ENCODE results near the gene RBFOX1. TPM values are rescaled to one million over a fixed set of nuclear protein-coding genes. Genes with fewer than 3 reads are reported as not detected.

The RBFOX1 gene
- total and polyA plus RNA-seq, 10 of the 15 experiments (the other 5 are each of a cell fraction or from before 2014, with no cell fraction given): 0.87 TPM; not detected in 9

- TF ChIP-seq MAX (IDR thresholded peaks at IDR 0.05; ENCODE audit: low read depth, low read length) (no peak), BRCA1 (IDR thresholded peaks at IDR 0.05; ENCODE audit: low read depth, low read length) (no peak), ZNF592 (IDR thresholded peaks at IDR 0.05) (no peak), ASH2L (IDR thresholded peaks at IDR 0.05; ENCODE audit: borderline replicate concordance, low read depth) (no peak)
Measured at GRCh38 chr16:7755347-7755882, 422.8 kb downstream of the RBFOX1 start (continued).

Small RNAs within 50 kb of the gene (small RNA-seq; reads per million reads assigned to genes)
- gene RF00537 (not detected), gene RF00561 (not detected)

All from GM12878 (cell line).